COLO829 (cell line): Measurements from ENCODE around the gene CHST14.

Source experiments
- DNase-seq: peaks from one replicate; pipeline ENCODE4 v3.0.0; 2012; ENCODE audit warnings: low spot score

The CHST14 gene

GRCh38 chr15:40470423-40471104, at the start of gene CHST14:
TSS of gene CHST14 (plus strand) at chr15:40470984. CDS start at chr15:40471214, 230 bp downstream.
- no peak for DNase-seq

GRCh38 chr15:40421246-40422157, 49.3 kb upstream of the CHST14 start:
- DNase-seq = peak; percentile 45

GRCh38 chr15:40424483-40425115, 46.2 kb upstream of the CHST14 start:
- DNase-seq = no peak

GRCh38 chr15:40425681-40426080, 45.1 kb upstream of the CHST14 start:
- no peak for DNase-seq

- no peak for DNase-seq
Observed at GRCh38 chr15:40427188-40427587, 43.6 kb upstream of the CHST14 start.

GRCh38 chr15:40428185-40428584, 42.6 kb upstream of the CHST14 start:
- DNase-seq = no peak

- no peak for DNase-seq
Observed at GRCh38 chr15:40429068-40429710, 41.6 kb upstream of the CHST14 start.

GRCh38 chr15:40430271-40430805, 40.4 kb upstream of the CHST14 start:
- no peak for DNase-seq

- no peak for DNase-seq
Observed at GRCh38 chr15:40435023-40435709, 35.6 kb upstream of the CHST14 start.

- no peak for DNase-seq
Observed at GRCh38 chr15:40435710-40436089, 35.1 kb upstream of the CHST14 start.

GRCh38 chr15:40436116-40436891, 34.5 kb upstream of the CHST14 start:
- no peak for DNase-seq

- no peak for DNase-seq
Observed at GRCh38 chr15:40436892-40437751, 33.7 kb upstream of the CHST14 start.

GRCh38 chr15:40437752-40438687, 32.8 kb upstream of the CHST14 start:
- no peak for DNase-seq

- no peak for DNase-seq
Observed at GRCh38 chr15:40438712-40439111, 32.1 kb upstream of the CHST14 start.

- DNase-seq = no peak
Observed at GRCh38 chr15:40439461-40439959, 31.3 kb upstream of the CHST14 start.

- no peak for DNase-seq
Observed at GRCh38 chr15:40439960-40440742, 30.6 kb upstream of the CHST14 start.

GRCh38 chr15:40440743-40441564, 29.8 kb upstream of the CHST14 start, which contains the start of gene BAHD1:
TSS of gene BAHD1 (plus strand) at chr15:40440953. CDS start at chr15:40458465, 17,512 bp downstream.
- DNase-seq = peak; percentile 90
